ENCODE data around the gene ART3. TPM values are rescaled to one million over a fixed set of nuclear protein-coding genes. Genes with fewer than 3 reads are reported as not detected.

ART3 gene
- total and polyA plus RNA-seq, 2 of the 8 experiments (the other 6 are each of a cell fraction or from before 2014, with no cell fraction given) = 0.21 to 0.63 TPM

GRCh38 chr4:76125816-76126215 is 51.3 kb downstream of the ART3 start:
- Histone ChIP-seq H3K9ac (replicated peaks in 1 of 4; ENCODE audit: extremely low read depth in 1 of 4, low read depth in 3 of 4, low read length in 3 of 4) (no peak overlapping the region), H3K9me3 (ENCODE audit: insufficient read depth in 2 of 2, low read depth in 1 of 2, low read length in 1 of 2) (no peaks in the 10 kb centered on the region; a peak in 1 of 4 replicates), H2AK5ac (ENCODE audit: low read depth, low read length) (no peak overlapping the region), H3K79me2 (ENCODE audit: control insufficient read depth in 1 of 2, insufficient read depth in 2 of 2, low read length in 2 of 2) (peaks cover 0 to 27% of the 10 kb centered on the region in 2 experiments; a peak in 2 of 4 replicates), H4K91ac (replicated peaks; ENCODE audit: insufficient read length, low read length) (no peak overlapping the region), H3K36me3 (ENCODE audit: control insufficient read depth in 2 of 4, insufficient read depth in 4 of 4, low read length in 3 of 4) (peaks cover 5 to 65% (median 29%) of the 10 kb centered on the region in 4 experiments; a peak in 6 of 8 replicates), H4K5ac (ENCODE audit: insufficient read length, low read depth, low read length) (no peak overlapping the region), H2BK15ac (ENCODE audit: low read length) (no peak overlapping the region), H2BK120ac (replicated peaks; ENCODE audit: low read depth, low read length) (no peak overlapping the region), H2AFZ (ENCODE audit: low read length) (no peak overlapping the region), H3K4me1 (replicated peaks in 1 of 4; ENCODE audit: control insufficient read depth in 3 of 4, insufficient read depth in 4 of 4, low read length in 3 of 4) (no peaks in the 10 kb centered on the region), H3K4me2 (ENCODE audit: insufficient read depth in 1 of 2, low read depth in 2 of 2, low read length in 2 of 2) (no peak overlapping the region), H2BK20ac (ENCODE audit: low read length) (no peak overlapping the region), H3K56ac (replicated peaks; ENCODE audit: insufficient read length, low read depth, low read length) (no peak overlapping the region), H3K4ac (replicated peaks; ENCODE audit: insufficient read length, low read depth, low read length) (no peak overlapping the region), H3K23ac (ENCODE audit: insufficient read length) (no peak overlapping the region), H3K4me3 (ENCODE audit: extremely low read depth in 1 of 4, insufficient read depth in 2 of 4, low read depth in 3 of 4, low read length in 4 of 4) (no peak overlapping the region), H3K79me1 (ENCODE audit: low read depth, low read length) (no peaks in the 10 kb centered on the region), H3K18ac (ENCODE audit: extremely low read depth, low read length) (no peak overlapping the region), H4K8ac (ENCODE audit: extremely low read depth, insufficient read depth, low read length) (no peak overlapping the region), H3K27ac (ENCODE audit: low read depth, low read length) (no peak overlapping the region), H3K14ac (ENCODE audit: insufficient read length) (no peak overlapping the region), H2BK5ac (ENCODE audit: low read depth, low read length) (no peak overlapping the region), H3K23me2 (ENCODE audit: low read depth, low read length) (no peaks in the 10 kb centered on the region), H2BK12ac (ENCODE audit: low read depth, low read length) (no peak overlapping the region), H3K27me3 (replicated peaks in 1 of 4; ENCODE audit: control insufficient read depth in 3 of 4, extremely low read depth in 1 of 4, insufficient read depth in 3 of 4, low read length in 3 of 4) (no peaks in the 10 kb centered on the region), H4K20me1 (replicated peaks in 1 of 2; ENCODE audit: control insufficient read depth in 1 of 2, insufficient read depth in 2 of 2, low read length in 2 of 2) (peaks cover 2 to 3% of the 10 kb centered on the region in 2 experiments)
- no peak for DNase-seq (ENCODE audit: low read depth in 1 of 2, low spot score in 2 of 2)
- FAIRE-seq = no peak
- TF ChIP-seq CEBPB (IDR thresholded peaks at IDR 0.05; ENCODE audit: low read depth, low read length) (no peak), HDAC6 (IDR thresholded peaks at IDR 0.05; ENCODE audit: low read depth, low read length) (no peak), CBX5 (IDR thresholded peaks at IDR 0.05; ENCODE audit: low read depth, low read length) (no peak), MAFK (IDR thresholded peaks at IDR 0.05; ENCODE audit: low read depth, low read length) (no peak), EP300 (IDR thresholded peaks at IDR 0.05; ENCODE audit: borderline replicate concordance in 1 of 2, low read depth in 2 of 2, low read length in 2 of 2) (no peak), PHF8 (conservative IDR thresholded peaks at IDR 0.05; ENCODE audit: low read depth, low read length) (no peak), RXRA (IDR thresholded peaks at IDR 0.05; ENCODE audit: insufficient read depth, low read depth, low read length) (no peak), EGR1 (IDR thresholded peaks at IDR 0.05; ENCODE audit: borderline replicate concordance, low read depth, low read length) (no peak), SP1 (IDR thresholded peaks at IDR 0.05; ENCODE audit: low read depth, low read length) (no peak), POLR2A (IDR thresholded peaks at IDR 0.05; ENCODE audit: control extremely low read depth in 1 of 2, low read depth in 2 of 2, low read length in 2 of 2) (no peak), TCF12 (IDR thresholded peaks at IDR 0.05; ENCODE audit: low read depth, low read length) (no peak)
- POLR2A ChIA-PET (ENCODE audit: partially characterized antibody) = interaction anchor here (0.7 to 1.1 kb wide), 2 partner anchors 14 to 114 kb away, joined by 3 to 4 read pairs; no protein-coding TSS in a partner anchor
- CTCF ChIA-PET (ENCODE audit: partially characterized antibody) = interaction anchor here (1.1 kb wide), 1 partner anchor 17 kb away, joined by 4 read pairs; no protein-coding TSS in a partner anchor
